BE2C (cell line): ENCODE results near the gene OMG. TPM values are rescaled to one million over a fixed set of nuclear protein-coding genes. Genes with fewer than 3 reads are reported as not detected.
"Not testable (repeated sequence)": the region's sequence is repeated elsewhere in the genome, so short reads cannot be mapped to it uniquely, and the experiment has no call there.

ENCODE experiments used
- DNase-seq: peaks from one replicate; pipeline ENCODE4 v3.0.0-alpha.2; 2020
- H3K27me3 ChIP-seq: fragments of 250-450 bp; sonication (Bioruptor Pico); 2 replicates; pipeline ENCODE4 v1.5.1; 2020; ENCODE audit warnings: mild to moderate bottlenecking
- H3K36me3 ChIP-seq: fragments of 250-450 bp; sonication (Bioruptor Pico); 2 replicates; pipeline ENCODE4 v1.5.1; 2020; ENCODE audit warnings: mild to moderate bottlenecking
- H3K4me1 ChIP-seq: fragments of 250-450 bp; sonication (Bioruptor Pico); 2 replicates; pipeline ENCODE4 v1.5.1; 2020
- H3K4me3 ChIP-seq: 2 replicates; pipeline ENCODE4 v1.5.1; 2011; ENCODE audit warnings: low read depth, low read length
- H3K9me3 ChIP-seq: fragments of 250-450 bp; sonication (Bioruptor Pico); 2 replicates; pipeline ENCODE4 v1.5.1; 2020
- polyA plus RNA-seq: library from polyadenylated mRNA; unstranded; fragments of >200 nt; gene quantifications from one replicate; pipeline ENCODE4 v1.2.1, GENCODE V29; 2012; ENCODE audit warnings: low read depth, missing spikeins; ENCODE audit not compliant: insufficient read length, insufficient read depth
- TF ChIP-seq, protein P1 (sequence below): IDR thresholded peaks from 2 replicates; pipeline ENCODE4 v1.5.1; 2012; ENCODE audit warnings: mild to moderate bottlenecking, low read depth, low read length

OMG gene, protein sequence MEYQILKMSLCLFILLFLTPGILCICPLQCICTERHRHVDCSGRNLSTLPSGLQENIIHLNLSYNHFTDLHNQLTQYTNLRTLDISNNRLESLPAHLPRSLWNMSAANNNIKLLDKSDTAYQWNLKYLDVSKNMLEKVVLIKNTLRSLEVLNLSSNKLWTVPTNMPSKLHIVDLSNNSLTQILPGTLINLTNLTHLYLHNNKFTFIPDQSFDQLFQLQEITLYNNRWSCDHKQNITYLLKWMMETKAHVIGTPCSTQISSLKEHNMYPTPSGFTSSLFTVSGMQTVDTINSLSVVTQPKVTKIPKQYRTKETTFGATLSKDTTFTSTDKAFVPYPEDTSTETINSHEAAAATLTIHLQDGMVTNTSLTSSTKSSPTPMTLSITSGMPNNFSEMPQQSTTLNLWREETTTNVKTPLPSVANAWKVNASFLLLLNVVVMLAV
- not detected for polyA plus RNA-seq

DNA sequence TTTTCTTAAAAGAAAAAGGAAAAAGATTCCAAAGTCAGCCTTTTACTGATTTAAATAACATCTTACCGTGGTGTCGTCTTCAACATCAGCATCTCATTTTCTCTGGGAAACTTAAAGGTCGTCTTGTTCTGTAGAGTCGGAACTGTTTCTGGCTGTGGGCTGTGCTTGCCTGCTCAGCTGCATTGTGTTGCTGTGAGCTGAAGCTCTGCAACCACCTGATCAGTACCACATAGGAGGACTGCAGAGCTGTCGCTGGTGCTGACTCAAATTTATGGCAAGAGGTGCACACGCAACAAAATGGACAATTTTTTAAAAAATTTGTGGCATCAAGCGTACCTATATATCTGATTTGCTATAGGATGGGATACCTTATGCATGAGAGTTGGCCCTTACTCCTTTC, at the start of gene OMG:
Gene OMG, minus strand, starts transcription at position 150 of the 400 bp plus-strand sequence. CDS start 908 bp downstream, outside the sequence.
- Histone ChIP-seq H3K9me3 (no peaks in the 10 kb centered on the region), H3K4me3 (no peak within 1 kb of the TSS), H3K27me3 (no peaks in the 10 kb centered on the region), H3K36me3 (no peaks in the 10 kb centered on the region), H3K4me1 (no peaks in the 10 kb centered on the region)
- DNase-seq = no peak
- TF ChIP-seq, protein P1, sequence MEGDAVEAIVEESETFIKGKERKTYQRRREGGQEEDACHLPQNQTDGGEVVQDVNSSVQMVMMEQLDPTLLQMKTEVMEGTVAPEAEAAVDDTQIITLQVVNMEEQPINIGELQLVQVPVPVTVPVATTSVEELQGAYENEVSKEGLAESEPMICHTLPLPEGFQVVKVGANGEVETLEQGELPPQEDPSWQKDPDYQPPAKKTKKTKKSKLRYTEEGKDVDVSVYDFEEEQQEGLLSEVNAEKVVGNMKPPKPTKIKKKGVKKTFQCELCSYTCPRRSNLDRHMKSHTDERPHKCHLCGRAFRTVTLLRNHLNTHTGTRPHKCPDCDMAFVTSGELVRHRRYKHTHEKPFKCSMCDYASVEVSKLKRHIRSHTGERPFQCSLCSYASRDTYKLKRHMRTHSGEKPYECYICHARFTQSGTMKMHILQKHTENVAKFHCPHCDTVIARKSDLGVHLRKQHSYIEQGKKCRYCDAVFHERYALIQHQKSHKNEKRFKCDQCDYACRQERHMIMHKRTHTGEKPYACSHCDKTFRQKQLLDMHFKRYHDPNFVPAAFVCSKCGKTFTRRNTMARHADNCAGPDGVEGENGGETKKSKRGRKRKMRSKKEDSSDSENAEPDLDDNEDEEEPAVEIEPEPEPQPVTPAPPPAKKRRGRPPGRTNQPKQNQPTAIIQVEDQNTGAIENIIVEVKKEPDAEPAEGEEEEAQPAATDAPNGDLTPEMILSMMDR = no peak

DNA sequence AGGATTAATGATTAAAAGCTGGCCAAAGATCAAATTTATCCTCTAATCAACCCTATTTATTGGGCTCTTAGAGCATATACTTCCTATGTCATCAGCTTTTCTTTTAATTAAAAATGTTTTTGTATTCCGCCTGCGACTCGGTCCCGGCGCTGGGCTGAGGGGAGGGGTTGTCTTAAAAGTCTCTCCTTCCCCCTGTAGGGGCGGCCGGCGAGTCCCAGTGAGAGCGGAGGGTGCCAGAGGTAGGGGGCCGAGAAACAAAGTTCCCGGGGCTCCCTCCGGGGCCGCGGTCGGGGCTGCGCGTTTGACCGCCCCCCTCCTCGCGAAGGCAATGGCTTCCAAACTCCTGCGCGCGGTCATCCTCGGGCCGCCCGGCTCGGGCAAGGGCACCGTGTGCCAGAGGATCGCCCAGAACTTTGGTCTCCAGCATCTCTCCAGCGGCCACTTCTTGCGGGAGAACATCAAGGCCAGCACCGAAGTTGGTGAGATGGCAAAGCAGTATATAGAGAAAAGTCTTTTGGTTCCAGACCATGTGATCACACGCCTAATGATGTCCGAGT, 48.2 kb upstream of the OMG start:
- not testable (repeated sequence) for H3K4me3 ChIP-seq, H3K36me3 ChIP-seq, H3K4me1 ChIP-seq, DNase-seq, H3K9me3 ChIP-seq, H3K27me3 ChIP-seq

DNA sequence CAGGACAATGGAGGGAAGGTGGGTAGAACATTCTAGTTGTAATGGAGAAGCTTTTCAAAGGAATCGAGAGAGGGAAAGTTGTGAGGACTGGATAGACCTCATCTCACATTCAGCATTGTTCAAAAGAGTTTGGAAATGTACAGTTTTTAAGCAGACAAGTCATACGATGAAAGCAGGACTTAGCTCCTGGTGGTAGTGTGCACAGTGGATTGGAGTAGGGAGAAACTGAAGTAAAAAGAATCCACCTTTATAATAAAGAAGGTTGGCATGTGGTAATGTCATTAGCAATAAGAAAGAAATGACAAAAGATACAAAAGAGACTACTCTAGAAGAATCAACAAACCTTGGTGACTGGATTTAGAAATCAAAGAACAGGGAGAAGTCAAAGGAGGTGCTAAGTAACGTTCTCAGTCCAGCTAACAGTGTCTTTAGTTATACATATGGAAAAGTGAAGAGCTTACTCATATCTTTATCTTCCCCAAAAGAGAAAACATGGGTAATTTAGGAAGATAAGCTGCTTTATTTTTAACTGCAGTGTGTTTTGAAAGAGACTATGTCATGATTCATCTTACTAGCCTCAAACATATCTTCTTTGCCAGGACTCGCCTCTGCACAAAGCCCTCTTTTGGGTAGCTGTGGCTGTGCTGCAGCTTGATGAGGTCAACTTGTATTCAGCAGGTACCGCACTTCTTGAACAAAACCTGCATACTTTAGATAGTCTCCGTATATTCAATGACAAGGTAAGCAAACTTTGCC, 43.0 kb upstream of the OMG start:
- DNase-seq = no peak
- TF ChIP-seq, protein P1 = no peak
- no peaks in the 10 kb centered on the region for H3K4me1 ChIP-seq
- H3K27me3 ChIP-seq = no peaks in the 10 kb centered on the region
- no peak overlapping the region for H3K4me3 ChIP-seq
- no peaks in the 10 kb centered on the region for H3K9me3 ChIP-seq
- no peaks in the 10 kb centered on the region for H3K36me3 ChIP-seq

DNA sequence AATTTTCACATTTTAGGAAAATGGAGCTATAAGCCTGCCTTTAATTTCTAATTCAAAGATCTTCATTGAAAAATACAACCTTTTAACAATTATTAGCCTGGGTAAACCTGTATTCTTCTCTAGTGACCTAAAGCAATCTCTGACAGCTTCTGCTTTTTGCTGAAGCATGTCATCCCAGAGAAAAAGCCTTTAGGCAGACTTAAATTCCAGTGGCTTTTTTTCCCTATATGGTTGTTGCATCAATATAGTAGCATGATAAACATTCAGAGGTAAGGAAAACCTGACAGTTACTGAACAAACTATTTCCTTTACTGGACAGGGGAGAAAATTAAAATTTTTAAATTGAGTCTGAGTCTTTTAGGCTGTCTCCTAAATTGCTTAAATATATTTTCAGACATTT, 32.2 kb upstream of the OMG start:
- TF ChIP-seq, protein P1 = no peak
- H3K4me1 ChIP-seq = no peaks in the 10 kb centered on the region
- H3K4me3 ChIP-seq = no peak overlapping the region
- H3K9me3 ChIP-seq = no peaks in the 10 kb centered on the region
- H3K36me3 ChIP-seq = no peaks in the 10 kb centered on the region
- no peak for DNase-seq
- no peaks in the 10 kb centered on the region for H3K27me3 ChIP-seq

DNA sequence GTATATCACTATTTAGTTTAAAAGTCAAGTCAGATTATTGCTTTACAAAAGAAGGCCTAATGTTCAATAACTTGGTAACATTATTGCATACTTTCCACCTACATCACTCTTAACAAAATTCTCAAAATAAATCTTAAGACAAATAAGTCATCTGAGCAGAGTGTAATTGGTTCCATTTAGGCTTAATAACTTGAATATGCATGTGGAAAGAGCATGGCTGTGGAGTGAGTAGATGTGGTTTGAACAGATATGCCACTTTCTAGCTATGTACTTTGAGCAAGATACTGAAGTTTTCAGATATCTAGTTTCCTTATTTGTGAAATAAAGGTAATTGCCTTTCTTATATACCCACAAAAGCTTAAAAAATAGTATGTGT, 31.1 kb upstream of the OMG start:
- Histone ChIP-seq H3K27me3 (no peaks in the 10 kb centered on the region), H3K4me1 (no peaks in the 10 kb centered on the region), H3K9me3 (no peaks in the 10 kb centered on the region), H3K4me3 (no peak overlapping the region), H3K36me3 (no peaks in the 10 kb centered on the region)
- TF ChIP-seq, protein P1 = no peak
- DNase-seq = no peak

DNA sequence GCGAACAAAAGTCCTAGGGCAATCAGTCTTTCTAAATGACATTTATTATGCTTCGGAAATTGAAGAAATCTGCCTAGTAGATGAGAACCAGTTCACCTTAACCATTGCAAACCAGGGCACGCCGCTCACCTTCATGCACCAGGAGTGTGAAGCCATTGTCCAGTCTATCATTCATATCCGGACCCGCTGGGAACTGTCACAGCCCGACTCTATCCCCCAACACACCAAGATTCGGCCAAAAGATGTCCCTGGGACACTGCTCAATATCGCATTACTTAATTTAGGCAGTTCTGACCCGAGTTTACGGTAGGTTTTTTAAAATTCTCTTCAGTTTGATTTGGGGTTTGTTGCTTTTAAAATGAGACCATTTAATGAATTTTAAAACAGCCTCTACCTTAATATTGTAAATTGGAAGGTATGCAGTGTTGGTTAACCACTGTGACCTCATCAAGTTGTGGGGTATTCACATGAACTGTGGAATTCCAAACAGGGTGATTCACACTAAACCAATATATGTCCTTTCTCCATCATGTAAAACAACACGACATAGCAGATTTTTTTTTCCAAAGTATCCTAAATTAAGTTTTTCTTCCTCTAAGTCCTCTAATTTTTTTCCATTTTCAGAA, 30.6 kb upstream of the OMG start:
- no peak overlapping the region for H3K4me3 ChIP-seq
- no peak for DNase-seq
- no peaks in the 10 kb centered on the region for H3K27me3 ChIP-seq
- no peaks in the 10 kb centered on the region for H3K4me1 ChIP-seq
- H3K9me3 ChIP-seq = no peaks in the 10 kb centered on the region
- no peaks in the 10 kb centered on the region for H3K36me3 ChIP-seq
- TF ChIP-seq, protein P1 = no peak
